Measurements from ENCODE around the gene CACNA1B. TPM values are rescaled to one million over a fixed set of nuclear protein-coding genes. Genes with fewer than 3 reads are reported as not detected.

The CACNA1B gene
- polyA plus RNA-seq, 1 of the 3 experiments (the other 2 are of a cell fraction), result 0.03 TPM

DNA sequence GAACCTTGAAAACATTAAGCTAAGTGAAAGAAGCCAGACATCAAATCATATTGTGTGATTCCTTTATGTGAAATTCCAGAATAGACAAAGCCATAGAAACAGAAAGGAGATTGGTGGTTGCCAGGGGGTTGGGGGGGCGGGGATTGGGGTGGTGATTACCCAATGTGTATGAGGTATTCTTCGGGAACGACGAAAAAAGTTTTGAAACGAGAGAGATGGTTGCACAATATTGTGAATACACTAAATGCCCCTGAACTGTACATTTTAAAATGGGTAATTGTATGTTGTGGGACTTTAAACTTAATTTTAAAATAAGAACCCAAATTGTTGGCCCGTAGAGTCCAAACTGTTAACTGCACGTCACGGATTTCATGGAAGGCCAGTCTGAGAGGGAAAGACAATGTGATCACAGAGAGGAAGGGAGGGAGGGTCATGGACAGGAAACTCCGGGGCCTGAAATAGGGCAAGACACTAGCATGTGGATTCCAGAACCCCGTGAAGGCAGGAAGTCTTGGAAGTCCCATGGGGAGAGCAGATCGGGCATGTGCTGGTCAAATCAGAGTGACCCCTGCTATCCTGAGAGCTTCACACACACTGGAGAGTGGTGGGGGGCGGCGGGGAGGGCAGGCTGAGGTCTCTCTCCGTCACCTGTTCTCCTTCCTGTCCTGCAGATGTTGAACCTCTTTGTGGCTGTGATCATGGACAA is 218.4 kb downstream of the CACNA1B start:
- H3K79me2 ChIP-seq (ENCODE audit: insufficient read depth), result no peaks in the 10 kb centered on the region
- H2AFZ ChIP-seq (ENCODE audit: low read depth), result no peak overlapping the region
- H3K4me1 ChIP-seq (ENCODE audit: control insufficient read depth in 1 of 2, insufficient read depth in 2 of 2, low read depth in 1 of 2, low read length in 1 of 2), result peaks cover 0 to 9% of the 10 kb centered on the region in 2 experiments; a peak in 1 of 4 replicates
- no peak overlapping the region for H3K9ac ChIP-seq
- no peaks in the 10 kb centered on the region for H3K27me3 ChIP-seq (ENCODE audit: insufficient read depth)
- no peaks in the 10 kb centered on the region for H3K36me3 ChIP-seq (replicated peaks in 1 of 2; ENCODE audit: control insufficient read depth in 1 of 2, insufficient read depth in 2 of 2, low read length in 1 of 2)
- H3K9me2 ChIP-seq, result no peaks in the 10 kb centered on the region
- ChIA-PET POLR2A (no interaction called here), CTCF (interaction anchor here (1.0 kb wide), 1 partner anchor 9 kb away, joined by 5 read pairs; no protein-coding TSS in a partner anchor)
- H3K27ac ChIP-seq (ENCODE audit: low read depth in 2 of 2, low read length in 1 of 2), result no peak overlapping the region
- no peak overlapping the region for H3K4me2 ChIP-seq
- no peaks in the 10 kb centered on the region for H4K20me1 ChIP-seq (ENCODE audit: insufficient read depth)
- DNase-seq, result no peak
- WGBS (ENCODE audit: low lambda C conversion rate), result 46% methylated on average over 14 of the region's 14 CpGs
- H3F3A ChIP-seq (replicated peaks; ENCODE audit: insufficient read depth), result no peaks in the 10 kb centered on the region
- TF ChIP-seq POLR2AphosphoS5 (IDR thresholded peaks at IDR 0.05; ENCODE audit: low read depth, low read length) (no peak), ELF1 (IDR thresholded peaks at IDR 0.05) (no peak), EZH2phosphoT487 (IDR thresholded peaks at IDR 0.05; ENCODE audit: borderline replicate concordance, low read depth) (no peak), TAF1 (IDR thresholded peaks at IDR 0.05; ENCODE audit: borderline replicate concordance, low read depth, low read length) (no peak), EP300 (IDR thresholded peaks at IDR 0.05; ENCODE audit: borderline replicate concordance in 1 of 2, low read depth in 1 of 2, low read length in 1 of 2) (no peak), RFX5 (IDR thresholded peaks at IDR 0.05; ENCODE audit: low read length) (no peak), FOXM1 (IDR thresholded peaks at IDR 0.05; ENCODE audit: low read depth) (no peak), YY1 (IDR thresholded peaks at IDR 0.05; ENCODE audit: low read depth) (no peak), NFIC (IDR thresholded peaks at IDR 0.05; ENCODE audit: borderline replicate concordance) (no peak), SIN3A (IDR thresholded peaks at IDR 0.05; ENCODE audit: borderline replicate concordance, low read depth, low read length) (no peak), SMC3 (IDR thresholded peaks at IDR 0.05; ENCODE audit: low read depth, low read length) (no peak), TCF12 (IDR thresholded peaks at IDR 0.05) (no peak), MEF2A (IDR thresholded peaks at IDR 0.05; ENCODE audit: borderline replicate concordance, low read depth) (no peak), FOXJ3 (CRISPR knock-in tag; IDR thresholded peaks at IDR 0.05) (no peak)
- TF ChIP-seq, protein P1, sequence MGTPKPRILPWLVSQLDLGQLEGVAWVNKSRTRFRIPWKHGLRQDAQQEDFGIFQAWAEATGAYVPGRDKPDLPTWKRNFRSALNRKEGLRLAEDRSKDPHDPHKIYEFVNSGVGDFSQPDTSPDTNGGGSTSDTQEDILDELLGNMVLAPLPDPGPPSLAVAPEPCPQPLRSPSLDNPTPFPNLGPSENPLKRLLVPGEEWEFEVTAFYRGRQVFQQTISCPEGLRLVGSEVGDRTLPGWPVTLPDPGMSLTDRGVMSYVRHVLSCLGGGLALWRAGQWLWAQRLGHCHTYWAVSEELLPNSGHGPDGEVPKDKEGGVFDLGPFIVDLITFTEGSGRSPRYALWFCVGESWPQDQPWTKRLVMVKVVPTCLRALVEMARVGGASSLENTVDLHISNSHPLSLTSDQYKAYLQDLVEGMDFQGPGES (IDR thresholded peaks at IDR 0.05; ENCODE audit: low read depth, low read length), result no peak
- TF ChIP-seq, protein P2, sequence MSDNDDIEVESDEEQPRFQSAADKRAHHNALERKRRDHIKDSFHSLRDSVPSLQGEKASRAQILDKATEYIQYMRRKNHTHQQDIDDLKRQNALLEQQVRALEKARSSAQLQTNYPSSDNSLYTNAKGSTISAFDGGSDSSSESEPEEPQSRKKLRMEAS (IDR thresholded peaks at IDR 0.05; ENCODE audit: low read depth), result no peak
- TF ChIP-seq, protein P3, sequence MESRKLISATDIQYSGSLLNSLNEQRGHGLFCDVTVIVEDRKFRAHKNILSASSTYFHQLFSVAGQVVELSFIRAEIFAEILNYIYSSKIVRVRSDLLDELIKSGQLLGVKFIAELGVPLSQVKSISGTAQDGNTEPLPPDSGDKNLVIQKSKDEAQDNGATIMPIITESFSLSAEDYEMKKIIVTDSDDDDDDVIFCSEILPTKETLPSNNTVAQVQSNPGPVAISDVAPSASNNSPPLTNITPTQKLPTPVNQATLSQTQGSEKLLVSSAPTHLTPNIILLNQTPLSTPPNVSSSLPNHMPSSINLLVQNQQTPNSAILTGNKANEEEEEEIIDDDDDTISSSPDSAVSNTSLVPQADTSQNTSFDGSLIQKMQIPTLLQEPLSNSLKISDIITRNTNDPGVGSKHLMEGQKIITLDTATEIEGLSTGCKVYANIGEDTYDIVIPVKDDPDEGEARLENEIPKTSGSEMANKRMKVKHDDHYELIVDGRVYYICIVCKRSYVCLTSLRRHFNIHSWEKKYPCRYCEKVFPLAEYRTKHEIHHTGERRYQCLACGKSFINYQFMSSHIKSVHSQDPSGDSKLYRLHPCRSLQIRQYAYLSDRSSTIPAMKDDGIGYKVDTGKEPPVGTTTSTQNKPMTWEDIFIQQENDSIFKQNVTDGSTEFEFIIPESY (IDR thresholded peaks at IDR 0.05; ENCODE audit: borderline replicate concordance, low read depth), result no peak
- H3K9me3 ChIP-seq, result peaks cover 4% of the 10 kb centered on the region; the same call in 1 of the 2 replicates
- H3K4me3 ChIP-seq (ENCODE audit: low read depth in 2 of 2, low read length in 1 of 2), result no peak overlapping the region

Data from SK-N-SH (cell line).